GM19397 (cell line): Measurements from ENCODE around the gene PTH2.
"Not testable (repeated sequence)": the region's sequence is repeated elsewhere in the genome, so short reads cannot be mapped to it uniquely, and the experiment has no call there.

ENCODE experiments used
- ATAC-seq: cut with Tn5 transposase; IDR thresholded peaks from one replicate; pipeline ENCODE4 v1.9.1; 2021; ENCODE audit warnings: mild to moderate bottlenecking, moderate library complexity; ENCODE audit not compliant: unreplicated experiment

Gene PTH2

GRCh38 chr19:49448432-49448786, 25.2 kb upstream of the PTH2 start:
- ATAC-seq: no peak

GRCh38 chr19:49447485-49448431, 24.5 kb upstream of the PTH2 start:
- no peak for ATAC-seq

- no peak for ATAC-seq
Observed at GRCh38 chr19:49445997-49446396, 22.8 kb upstream of the PTH2 start.

GRCh38 chr19:49444100-49444700, 21.0 kb upstream of the PTH2 start:
- not testable (repeated sequence) for ATAC-seq

GRCh38 chr19:49443366-49444099, 20.3 kb upstream of the PTH2 start:
- ATAC-seq: peak; percentile 81

GRCh38 chr19:49442771-49443365, 19.6 kb upstream of the PTH2 start:
- ATAC-seq: peak; percentile 10

GRCh38 chr19:49442354-49442753, 19.1 kb upstream of the PTH2 start:
- ATAC-seq: no peak

- ATAC-seq: no peak
Observed at GRCh38 chr19:49441960-49442350, 18.7 kb upstream of the PTH2 start.

GRCh38 chr19:49441210-49441959, 18.1 kb upstream of the PTH2 start, which contains the start of gene SLC17A7:
SLC17A7 (minus strand) TSS chr19:49441527; CDS start chr19:49441379, 148 bp downstream.
- no peak for ATAC-seq

GRCh38 chr19:49440439-49441209, 17.4 kb upstream of the PTH2 start:
- ATAC-seq: no peak

GRCh38 chr19:49439836-49440235, 16.6 kb upstream of the PTH2 start:
- ATAC-seq: no peak

- ATAC-seq: no peak
Observed at GRCh38 chr19:49438261-49438660, 15.0 kb upstream of the PTH2 start.

GRCh38 chr19:49437231-49437630, 14.0 kb upstream of the PTH2 start:
- no peak for ATAC-seq

- no peak for ATAC-seq
Observed at GRCh38 chr19:49436381-49437017, 13.3 kb upstream of the PTH2 start.

- ATAC-seq: no peak
Observed at GRCh38 chr19:49435670-49436069, 12.4 kb upstream of the PTH2 start.

GRCh38 chr19:49434907-49435583, 11.8 kb upstream of the PTH2 start:
- ATAC-seq: no peak

GRCh38 chr19:49433240-49433901, 10.1 kb upstream of the PTH2 start:
- no peak for ATAC-seq
